SH-SY5Y (cell line): ENCODE results near the gene PLEKHA6.

Experiments
- GATA2 ChIP-seq: IDR thresholded peaks from 2 replicates; pipeline ENCODE4 v1.6.1; 2011; ENCODE audit warnings: mild to moderate bottlenecking, low read depth, low read length
- GATA3 ChIP-seq: IDR thresholded peaks from 2 replicates; pipeline ENCODE4 v1.6.1; 2011; ENCODE audit warnings: low read depth, mild to moderate bottlenecking, low read length, moderate library complexity

DNA sequence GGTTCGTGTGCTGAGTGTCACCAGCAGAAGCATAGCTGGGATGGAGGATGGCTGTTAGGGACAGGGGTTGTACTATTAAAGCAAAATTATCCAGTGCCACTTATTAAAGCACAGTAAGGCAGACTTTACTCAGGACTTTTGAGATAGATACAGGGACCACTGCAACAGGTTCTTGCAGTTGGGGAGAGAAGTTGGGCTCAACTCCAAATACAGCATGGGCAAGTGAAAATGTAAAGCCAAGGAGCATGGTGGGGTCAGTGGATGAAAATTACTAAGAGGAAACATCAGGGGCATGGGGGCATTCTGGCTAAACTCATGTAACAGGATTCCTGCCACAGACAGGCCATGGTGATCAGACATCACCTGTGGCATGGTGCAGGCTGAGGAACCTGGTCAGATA is 178.6 kb downstream of the PLEKHA6 start:
- TF ChIP-seq GATA2 (no peak), GATA3 (no peak)
